Heart right ventricle (tissue), 16 donors: ENCODE measurements around the gene GYG2. TPM values are rescaled to one million over a fixed set of nuclear protein-coding genes. Genes with fewer than 3 reads are reported as not detected.

Experiments
- ATAC-seq, 8 donors: fragments of 200-7000 bp; cut with Tn5 transposase; one replicate each; pipeline ENCODE4 v1.9.1; 2020; ENCODE audit warnings: mild to moderate bottlenecking in 8 of 8, moderate library complexity in 8 of 8, moderate number of reproducible peaks in 1 of 8
- DNase-seq, 2 donors: peaks; one replicate each; pipeline ENCODE4 v3.0.0-alpha.2; 2020
- H3K27ac ChIP-seq, 10 donors: fragments of 200-600 bp; sonication (generic) in 2 of 10; one replicate each; pipeline versions ENCODE4 v1.5.0 to v1.8.0; 2020 to 2022; ENCODE audit warnings: mild to moderate bottlenecking in 3 of 10
- H3K27me3 ChIP-seq, 7 donors: fragments of 200-600 bp; one replicate each; pipeline ENCODE4 v1.8.0; 2021 to 2022; ENCODE audit warnings: mild to moderate bottlenecking in 2 of 7
- H3K36me3 ChIP-seq, 9 donors: fragments of 200-600 bp; sonication (generic) in 1 of 9; one replicate each; pipeline versions ENCODE4 v1.5.0 to v1.8.0; 2020 to 2022; ENCODE audit warnings: mild to moderate bottlenecking in 2 of 9
- H3K4me1 ChIP-seq, 9 donors: fragments of 200-600 bp; sonication (generic) in 1 of 9; one replicate each; pipeline versions ENCODE4 v1.5.0 to v1.8.0; 2020 to 2022; ENCODE audit warnings: mild to moderate bottlenecking in 4 of 9
- H3K4me3 ChIP-seq, 10 donors: fragments of 200-600 bp; sonication (generic) in 2 of 10; one replicate each; pipeline versions ENCODE4 v1.5.0 to v1.8.0; 2020 to 2022; ENCODE audit warnings: mild to moderate bottlenecking in 7 of 10, moderate library complexity in 2 of 10
- H3K9me3 ChIP-seq, 11 donors: fragments of 200-600 bp in 10 of 11; sonication (generic) in 2 of 11; one replicate each; pipeline versions ENCODE4 v1.5.0 to v1.8.0; 2013 to 2022; ENCODE audit warnings: mild to moderate bottlenecking in 2 of 11, control low read depth in 1 of 11, moderate library complexity in 1 of 11
- WGBS, 2 donors: extraction: QIAGEN DNeasy Blood & Tissue Kit; methylation state at CpG; one replicate each; pipeline ENCODE4 v1.1.7; 2013; ENCODE audit warnings: inconsistent platforms in 1 of 2; 5-methylcytosine and 5-hydroxymethylcytosine counted together
- intact Hi-C, 10 donors: fragments of 100-400 bp; cut with DNase I; formaldehyde crosslinking; loops; one replicate each; pipeline versions ENCODE4 v1.11.1 to v1.14.2; 2022
- polyA plus RNA-seq, 2 donors: library from polyadenylated mRNA; stranded (reverse); fragments of 200-250 nt; gene quantifications; one replicate each; pipeline ENCODE4 v1.2.3, GENCODE V29; 2013
- total RNA-seq, 10 donors: library from RNA; stranded (reverse); fragmentation: NEBNext Ultra II Directional in 3 of 10; extraction: Animal tissue kit (Norgen Biotek cat#: 25700) in 3 of 10; gene quantifications; one replicate each; pipeline versions ENCODE4 v1.2.1 to v1.2.4, GENCODE V29; 2021 to 2023
- TF ChIP-seq, protein P1 (sequence below), 9 donors: fragments of 200-600 bp; sonication (generic) in 2 of 9; IDR thresholded peaks; one replicate each; pipeline versions ENCODE4 v1.5.0 to v1.8.0; 2021 to 2022; ENCODE audit warnings: antibody characterized with exemption in 9 of 9, mild to moderate bottlenecking in 5 of 9, moderate library complexity in 1 of 9
- donor health status: Arrhythmogenic right ventricular cardiomyopathy.
- donor health status: ischemic (EF 13 %, LVEDD 7.1; RV severe dilation, severe dysfunction).
- donor health status: healthy with polysubstance abuse.
- donor health status: DM: no; HTN: yes; CAD: no.
- donor health status: DM: no; HTN: no; CAD: no.
- donor health status: ischemic (EF 25% LVEDD 6.9; RV normal size, moderate dysfunction).
- donor health status: ischemic (EF 25% LVEDD 5.7; RV mildly dilated, moderate dysfunction).
- donor health status: healthy.
- donor health status: DM: yes; HTN: yes; CAD: no.
- donor health status: Ischemic cardiomyopathy.
- donor health status: ischemic (EF 35%, LVEDD 5.7; RV mildly dilated, moderate dysfunction).
- donor health status: nonischemic (EF 11% LVEDD 7.7; RV severe dilation, severe dysfunction).
- donor health status: DM: yes; HTN: yes; CAD: no.
- donor health status: PGD.
- donor health status: ischemic (EF 29% LVEDD 5.4; RV normal size, mild dysfunction).
- donor health status: nonischemic (EF 23%, LVEDD 6.1; RV moderate dilation, normal function).

The GYG2 gene
- total and polyA plus RNA-seq, 12 donors, result 0.32 to 6.8 (median 1.1) TPM

DNA sequence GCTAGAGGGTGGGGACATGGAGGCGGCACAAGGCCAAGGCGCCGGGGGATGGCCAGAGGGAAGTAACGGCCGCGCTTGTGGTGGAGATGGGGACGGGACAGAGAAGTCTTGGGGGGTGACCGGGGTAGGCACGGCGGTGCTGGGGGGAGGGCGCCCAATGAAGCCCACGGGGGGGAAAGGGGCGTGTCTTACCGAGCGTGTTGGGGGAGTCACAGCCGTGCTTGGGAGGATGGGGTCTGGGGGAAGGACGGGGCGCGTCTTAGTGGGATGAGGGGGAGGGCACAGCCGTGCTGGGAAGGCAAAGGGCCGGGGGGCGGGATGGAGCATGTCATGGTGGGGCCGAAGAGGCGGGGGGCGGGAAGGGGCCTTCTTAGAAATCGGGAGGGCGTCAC is 99.5 kb downstream of the GYG2 start:
- peak; percentile 34 to 58 for DNase-seq
- WGBS, 2 donors, result 1 to 9% methylated on average over 13 to 25 of the region's 27 CpGs
- ATAC-seq, result peak; percentile 31 to 69 (median 50)
- H3K27me3 ChIP-seq, result peaks cover 0 to 13% (median 0%) of the 10 kb centered on the region in 7 donors
- peak overlapping the region in 9 of 10 donors; percentile 52 to 99 (median 95) for H3K27ac ChIP-seq
- intact Hi-C loops, result no loop called here
- TF ChIP-seq, protein P1, sequence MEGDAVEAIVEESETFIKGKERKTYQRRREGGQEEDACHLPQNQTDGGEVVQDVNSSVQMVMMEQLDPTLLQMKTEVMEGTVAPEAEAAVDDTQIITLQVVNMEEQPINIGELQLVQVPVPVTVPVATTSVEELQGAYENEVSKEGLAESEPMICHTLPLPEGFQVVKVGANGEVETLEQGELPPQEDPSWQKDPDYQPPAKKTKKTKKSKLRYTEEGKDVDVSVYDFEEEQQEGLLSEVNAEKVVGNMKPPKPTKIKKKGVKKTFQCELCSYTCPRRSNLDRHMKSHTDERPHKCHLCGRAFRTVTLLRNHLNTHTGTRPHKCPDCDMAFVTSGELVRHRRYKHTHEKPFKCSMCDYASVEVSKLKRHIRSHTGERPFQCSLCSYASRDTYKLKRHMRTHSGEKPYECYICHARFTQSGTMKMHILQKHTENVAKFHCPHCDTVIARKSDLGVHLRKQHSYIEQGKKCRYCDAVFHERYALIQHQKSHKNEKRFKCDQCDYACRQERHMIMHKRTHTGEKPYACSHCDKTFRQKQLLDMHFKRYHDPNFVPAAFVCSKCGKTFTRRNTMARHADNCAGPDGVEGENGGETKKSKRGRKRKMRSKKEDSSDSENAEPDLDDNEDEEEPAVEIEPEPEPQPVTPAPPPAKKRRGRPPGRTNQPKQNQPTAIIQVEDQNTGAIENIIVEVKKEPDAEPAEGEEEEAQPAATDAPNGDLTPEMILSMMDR (IDR thresholded peaks at IDR 0.05), result no peak
- H3K36me3 ChIP-seq, result peaks cover 0 to 12% (median 0%) of the 10 kb centered on the region in 9 donors
- H3K9me3 ChIP-seq, result peaks cover 0 to 18% (median 0%) of the 10 kb centered on the region in 11 donors
- H3K4me1 ChIP-seq, result peaks cover 0 to 8% (median 0%) of the 10 kb centered on the region in 9 donors
- H3K4me3 ChIP-seq, result peak overlapping the region in 9 of 10 donors; percentile 55 to 93 (median 68)

GRCh38 chrX:2928583-2929434 is 100.1 kb downstream of the GYG2 start, which contains the start of gene ARSD:
TSS of gene ARSD (minus strand) at chrX:2929339. CDS start at chrX:2929275, 64 bp downstream.
- 0% methylated on average over 22 to 74 of the region's 84 CpGs for WGBS, 2 donors
- Histone ChIP-seq H3K36me3 (peaks cover 0 to 9% (median 0%) of the 10 kb centered on the region in 9 donors), H3K27ac (peak within 1 kb of the TSS; percentile 84 to 99 (median 93)), H3K4me1 (peaks cover 0 to 8% (median 0%) of the 10 kb centered on the region in 9 donors), H3K27me3 (peaks cover 0 to 13% (median 0%) of the 10 kb centered on the region in 7 donors), H3K4me3 (peak within 1 kb of the TSS; percentile 55 to 93 (median 64)), H3K9me3 (peaks cover 0 to 18% (median 0%) of the 10 kb centered on the region in 11 donors)
- DNase-seq (peak; percentile 87 to 89), ATAC-seq (peak; percentile 93 to 97 (median 96))
- intact Hi-C loops, result no loop called here
- TF ChIP-seq, protein P1 (IDR thresholded peaks at IDR 0.05), result no peak

- H3K4me3 ChIP-seq, result no peak overlapping the region
- WGBS, 2 donors, result 89 to 97% methylated on average over 2 of the region's 2 CpGs
- TF ChIP-seq, protein P1 (IDR thresholded peaks at IDR 0.05), result no peak
- H3K27me3 ChIP-seq, result peaks cover 0 to 13% (median 0%) of the 10 kb centered on the region in 7 donors
- peaks cover 0 to 8% (median 0%) of the 10 kb centered on the region in 9 donors for H3K4me1 ChIP-seq
- H3K36me3 ChIP-seq, result no peaks in the 10 kb centered on the region
- intact Hi-C loops, result no loop called here
- peaks cover 0 to 18% (median 0%) of the 10 kb centered on the region in 11 donors for H3K9me3 ChIP-seq
- ATAC-seq (no peak), DNase-seq (no peak)
- no peak overlapping the region for H3K27ac ChIP-seq
These were observed 102.4 kb downstream of the GYG2 start for GRCh38 chrX:2931155-2931554.

- Histone ChIP-seq H3K27me3 (peaks cover 0 to 13% (median 0%) of the 10 kb centered on the region in 7 donors), H3K36me3 (no peaks in the 10 kb centered on the region), H3K4me1 (peaks cover 0 to 8% (median 0%) of the 10 kb centered on the region in 9 donors), H3K9me3 (peaks cover 0 to 18% (median 0%) of the 10 kb centered on the region in 11 donors), H3K4me3 (no peak overlapping the region), H3K27ac (no peak overlapping the region)
- intact Hi-C loops, result no loop called here
- TF ChIP-seq, protein P1 (IDR thresholded peaks at IDR 0.05), result no peak
- 73 to 83% methylated on average over 4 of the region's 4 CpGs for WGBS, 2 donors
- DNase-seq, result no peak
- no peak for ATAC-seq
These were observed 102.9 kb downstream of the GYG2 start for GRCh38 chrX:2931612-2932011.

Other genes starting within 250 kb of the GYG2 start
- 100 to 1,000 TPM; 202 to 400 (median 256) TPM for gene CD99, start 137.6 kb upstream of the GYG2 start, total RNA-seq
- 100 to 1,000 TPM; 323 to 419 TPM for gene CD99, start 137.6 kb upstream of the GYG2 start, polyA plus RNA-seq
- 1 to 10 TPM in 1 of 10 donors, under 1 TPM in 7, not detected in 2; 0.24 to 1.5 (median 0.30) TPM for gene XG, start 76.9 kb upstream of the GYG2 start, total RNA-seq
- gene XG, start 76.9 kb upstream of the GYG2 start, polyA plus RNA-seq, result under 1 TPM; 0.16 to 0.29 TPM
- 10 to 100 TPM in 4 of 10 donors, 1 to 10 TPM in 6; 4.6 to 19.0 (median 8.8) TPM for gene ARSD, start 100.4 kb downstream of the GYG2 start, total RNA-seq
- 1 to 10 TPM; 4.2 to 5.8 TPM for gene ARSD, start 100.4 kb downstream of the GYG2 start, polyA plus RNA-seq
- gene ARSH, start 177.6 kb downstream of the GYG2 start, total RNA-seq, result not detected
- not detected for gene ARSH, start 177.6 kb downstream of the GYG2 start, polyA plus RNA-seq
- not detected for gene ARSF, start 212.5 kb downstream of the GYG2 start, total RNA-seq
- gene ARSF, start 212.5 kb downstream of the GYG2 start, polyA plus RNA-seq, result not detected